AG10803 (cell line): Measurements from ENCODE around the gene SEC16A.
A peak's percentile ranks its signal among the peaks of the same experiment; 100 is the strongest.

Experiments used
- DNase-seq: peaks from one replicate; pipeline ENCODE4 v3.0.0; 2010; ENCODE audit warnings: low read depth
- H3K4me3 ChIP-seq: 2 replicates; pipeline ENCODE4 v1.5.1; 2011; ENCODE audit warnings: mild to moderate bottlenecking, low read length, control low read depth
- TF ChIP-seq, protein P1 (sequence below): conservative IDR thresholded peaks from 2 replicates; pipeline ENCODE4 v1.5.1; 2011; ENCODE audit warnings: mild to moderate bottlenecking, low read length, control low read depth, inconsistent platforms

Gene SEC16A

DNA sequence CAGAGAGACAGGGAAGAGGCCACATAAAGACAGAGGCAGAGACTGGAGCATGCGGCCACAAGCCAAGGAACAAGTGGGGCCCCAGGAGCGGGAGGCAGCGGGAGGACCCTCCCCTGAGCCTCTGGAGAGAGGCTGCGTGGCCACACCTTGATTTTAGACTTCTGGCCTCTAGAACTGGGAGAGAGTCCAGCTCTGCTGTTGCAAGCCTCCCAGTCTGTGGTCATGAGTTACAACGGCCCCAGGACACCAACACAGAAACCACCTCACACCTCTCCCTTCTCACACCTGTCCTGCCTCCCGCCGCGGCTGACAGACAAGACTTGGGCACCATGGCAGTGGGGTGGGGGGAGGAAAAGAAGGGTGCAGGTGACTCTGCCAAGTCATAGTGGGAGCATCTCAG, 45.4 kb downstream of the SEC16A start:
- DNase-seq: peak; percentile 57
- H3K4me3 ChIP-seq: peak overlapping the region; percentile 71
- TF ChIP-seq, protein P1, sequence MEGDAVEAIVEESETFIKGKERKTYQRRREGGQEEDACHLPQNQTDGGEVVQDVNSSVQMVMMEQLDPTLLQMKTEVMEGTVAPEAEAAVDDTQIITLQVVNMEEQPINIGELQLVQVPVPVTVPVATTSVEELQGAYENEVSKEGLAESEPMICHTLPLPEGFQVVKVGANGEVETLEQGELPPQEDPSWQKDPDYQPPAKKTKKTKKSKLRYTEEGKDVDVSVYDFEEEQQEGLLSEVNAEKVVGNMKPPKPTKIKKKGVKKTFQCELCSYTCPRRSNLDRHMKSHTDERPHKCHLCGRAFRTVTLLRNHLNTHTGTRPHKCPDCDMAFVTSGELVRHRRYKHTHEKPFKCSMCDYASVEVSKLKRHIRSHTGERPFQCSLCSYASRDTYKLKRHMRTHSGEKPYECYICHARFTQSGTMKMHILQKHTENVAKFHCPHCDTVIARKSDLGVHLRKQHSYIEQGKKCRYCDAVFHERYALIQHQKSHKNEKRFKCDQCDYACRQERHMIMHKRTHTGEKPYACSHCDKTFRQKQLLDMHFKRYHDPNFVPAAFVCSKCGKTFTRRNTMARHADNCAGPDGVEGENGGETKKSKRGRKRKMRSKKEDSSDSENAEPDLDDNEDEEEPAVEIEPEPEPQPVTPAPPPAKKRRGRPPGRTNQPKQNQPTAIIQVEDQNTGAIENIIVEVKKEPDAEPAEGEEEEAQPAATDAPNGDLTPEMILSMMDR: no peak

DNA sequence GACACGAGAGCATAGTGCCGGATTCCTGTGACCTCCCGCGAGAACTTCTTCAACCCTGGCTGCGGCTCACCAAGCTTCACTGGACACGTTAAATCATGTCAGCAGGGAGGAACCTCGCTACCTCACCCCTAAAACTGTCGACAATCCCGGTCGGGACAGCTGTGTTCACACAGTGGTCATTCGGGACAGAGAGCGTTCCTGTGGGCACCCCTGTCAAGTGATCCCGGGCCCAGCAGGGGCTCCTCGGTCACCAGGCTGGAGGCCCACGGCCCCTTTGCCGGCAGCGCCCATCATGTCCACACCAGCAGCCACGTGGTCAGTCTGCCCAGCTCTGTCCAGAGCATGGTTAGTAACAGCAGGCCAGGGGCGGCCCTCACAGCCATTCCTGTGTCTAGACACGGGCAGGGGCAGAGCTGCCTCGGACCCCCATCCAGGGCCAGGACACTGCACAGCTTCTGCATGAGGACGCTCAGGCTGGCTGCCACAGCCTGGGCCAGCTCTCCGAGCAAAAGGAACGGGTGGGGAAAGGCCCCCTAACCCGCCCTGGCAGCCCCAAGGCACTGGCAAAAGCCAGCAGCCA, 46.7 kb downstream of the SEC16A start:
- TF ChIP-seq, protein P1: no peak
- no peak for DNase-seq
- H3K4me3 ChIP-seq: no peak overlapping the region

GRCh38 chr9:136434580-136435169, 48.2 kb downstream of the SEC16A start:
- no peak overlapping the region for H3K4me3 ChIP-seq
- TF ChIP-seq, protein P1: no peak
- DNase-seq: no peak

- TF ChIP-seq, protein P1: no peak
- no peak overlapping the region for H3K4me3 ChIP-seq
- no peak for DNase-seq
Observed at GRCh38 chr9:136433849-136434579, 48.8 kb downstream of the SEC16A start.

GRCh38 chr9:136433043-136433715, 49.7 kb downstream of the SEC16A start:
- no peak overlapping the region for H3K4me3 ChIP-seq
- TF ChIP-seq, protein P1: no peak
- no peak for DNase-seq

GRCh38 chr9:136432591-136432990, 50.2 kb downstream of the SEC16A start:
- TF ChIP-seq, protein P1: no peak
- no peak for DNase-seq
- H3K4me3 ChIP-seq: no peak overlapping the region
